Keratinocyte (primary cell): Measurements from ENCODE around the gene NCAPG.

ENCODE experiments used
- CTCF ChIP-seq, 3 experiments: IDR thresholded peaks in 1 of 3; conservative IDR thresholded peaks in 1 of 3; optimal IDR thresholded peaks in 1 of 3; 2 replicates in 2 of 3; 3 replicates in 1 of 3; pipeline versions ENCODE3 to v1.5.1; 2011; ENCODE audit warnings: low read length in 3 of 3, mild to moderate bottlenecking in 3 of 3, moderate library complexity in 2 of 3, control low read depth in 1 of 3, inconsistent platforms in 1 of 3; ENCODE audit not compliant: insufficient read depth in 2 of 3; ENCODE audit errors: extremely low read depth in 1 of 3
- EZH2 ChIP-seq: IDR thresholded peaks from one replicate; pipeline ENCODE4 v1.6.1; 2012; ENCODE audit warnings: inconsistent platforms, mild to moderate bottlenecking, low read length, moderate library complexity

GRCh38 chr4:17780501-17781299 is 30.1 kb upstream of the NCAPG start:
- TF ChIP-seq CTCF (optimal IDR thresholded peaks at IDR 0.05 in 1 of 3, IDR thresholded peaks at IDR 0.05 in 1 of 3, conservative IDR thresholded peaks at IDR 0.05 in 1 of 3; ENCODE audit: extremely low read depth in 1 of 3, insufficient read depth in 2 of 3, low read length in 3 of 3) (no peak), EZH2 (peak; percentile 26)
